ENCODE measurements around the gene SOX10. TPM values are rescaled to one million over a fixed set of nuclear protein-coding genes. Genes with fewer than 3 reads are reported as not detected.

The SOX10 gene
- total RNA-seq, 2 experiments from 2014 or later, result not detected

GRCh38 chr22:38005943-38006342, 21.6 kb upstream of the SOX10 start:
- ChIA-PET CTCF (interaction anchor here (1.5 kb wide), 1 partner anchor 46 kb away, joined by 4 read pairs; no protein-coding TSS in a partner anchor), POLR2A (no interaction called here)
- Mint-ChIP-seq H3K4me3 (no peak overlapping the region), H3K27ac (no peak overlapping the region), H3K27me3 (no peaks in the 10 kb centered on the region), H3K4me1 (peaks cover 11% of the 10 kb centered on the region), H3K36me3 (ENCODE audit: low read depth) (no peaks in the 10 kb centered on the region), H3K9me3 (no peaks in the 10 kb centered on the region)
- DNase-seq, result no peak

- CTCF ChIA-PET, result no interaction called here
- Mint-ChIP-seq H3K4me1 (peaks cover 1% of the 10 kb centered on the region), H3K36me3 (ENCODE audit: low read depth) (no peaks in the 10 kb centered on the region), H3K4me3 (no peak overlapping the region), H3K27me3 (no peaks in the 10 kb centered on the region), H3K9me3 (no peaks in the 10 kb centered on the region), H3K27ac (no peak overlapping the region)
- POLR2A ChIA-PET, result no interaction called here
- no peak for DNase-seq
These were observed 15.4 kb upstream of the SOX10 start for GRCh38 chr22:37999640-38000272.

DNA sequence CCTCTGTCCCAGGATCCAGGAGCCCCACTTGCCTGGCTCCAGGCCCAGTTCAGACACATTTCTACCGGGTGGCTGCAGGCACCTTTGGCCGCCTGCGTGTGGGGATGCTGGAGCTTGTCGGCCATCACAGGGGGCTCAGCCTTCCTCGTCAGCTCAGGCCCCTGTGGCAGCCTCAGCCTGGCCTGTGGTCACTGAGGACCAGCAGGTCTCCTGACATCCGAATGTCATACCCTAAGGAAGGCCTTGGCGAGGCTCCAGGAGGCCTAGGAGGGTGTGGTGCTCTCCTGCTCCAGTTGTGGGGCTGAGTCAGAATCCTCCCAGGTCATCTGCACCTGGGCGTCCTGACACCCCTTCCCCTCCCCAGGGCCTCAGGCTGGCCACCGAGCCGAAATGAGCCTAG, 14.9 kb upstream of the SOX10 start:
- CTCF ChIA-PET, result no interaction called here
- Mint-ChIP-seq H3K36me3 (ENCODE audit: low read depth) (no peaks in the 10 kb centered on the region), H3K4me3 (no peak overlapping the region), H3K27ac (no peak overlapping the region), H3K27me3 (no peaks in the 10 kb centered on the region), H3K4me1 (peaks cover 1% of the 10 kb centered on the region), H3K9me3 (no peaks in the 10 kb centered on the region)
- POLR2A ChIA-PET, result no interaction called here
- DNase-seq, result no peak

- ChIA-PET CTCF (no interaction called here), POLR2A (no interaction called here)
- peaks cover 1% of the 10 kb centered on the region for H3K4me1 Mint-ChIP-seq
- no peak overlapping the region for H3K4me3 Mint-ChIP-seq
- no peaks in the 10 kb centered on the region for H3K36me3 Mint-ChIP-seq (ENCODE audit: low read depth)
- no peak overlapping the region for H3K27ac Mint-ChIP-seq
- no peaks in the 10 kb centered on the region for H3K27me3 Mint-ChIP-seq
- H3K9me3 Mint-ChIP-seq, result no peaks in the 10 kb centered on the region
- DNase-seq, result no peak
These were observed 14.2 kb upstream of the SOX10 start for GRCh38 chr22:37998543-37998942.

GRCh38 chr22:37996515-37997246, 12.3 kb upstream of the SOX10 start:
- no peak overlapping the region for H3K27ac Mint-ChIP-seq
- CTCF ChIA-PET, result no interaction called here
- H3K4me3 Mint-ChIP-seq, result no peak overlapping the region
- no peaks in the 10 kb centered on the region for H3K36me3 Mint-ChIP-seq (ENCODE audit: low read depth)
- POLR2A ChIA-PET, result no interaction called here
- H3K27me3 Mint-ChIP-seq, result no peaks in the 10 kb centered on the region
- no peaks in the 10 kb centered on the region for H3K9me3 Mint-ChIP-seq
- H3K4me1 Mint-ChIP-seq, result peaks cover 1% of the 10 kb centered on the region
- no peak for DNase-seq

DNA sequence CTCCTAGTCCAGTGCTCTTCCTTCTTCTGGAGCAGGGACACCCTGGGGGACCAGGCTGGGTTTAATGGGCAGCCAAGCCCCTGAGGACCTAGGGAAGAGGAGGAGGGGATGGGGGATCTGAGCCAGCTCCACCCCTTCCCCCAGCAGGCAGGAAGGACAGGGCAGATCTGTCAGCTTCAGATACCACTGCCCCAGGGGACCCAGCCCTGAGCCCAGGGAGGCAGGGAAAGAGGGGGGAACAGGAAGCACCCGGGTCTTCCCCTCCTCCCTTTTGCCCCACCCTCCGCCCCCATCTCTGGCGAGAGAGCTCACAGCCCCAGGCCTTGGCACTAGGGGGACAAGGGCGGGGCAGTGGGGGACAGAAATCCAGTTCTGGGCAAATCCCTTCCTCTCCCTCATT, 11.7 kb upstream of the SOX10 start:
- H3K4me3 Mint-ChIP-seq, result no peak overlapping the region
- H3K27ac Mint-ChIP-seq, result no peak overlapping the region

GRCh38 chr22:37995460-37995859, 11.1 kb upstream of the SOX10 start:
- DNase-seq, result no peak
- Mint-ChIP-seq H3K4me1 (peaks cover 1% of the 10 kb centered on the region), H3K27me3 (no peaks in the 10 kb centered on the region), H3K36me3 (ENCODE audit: low read depth) (no peaks in the 10 kb centered on the region), H3K27ac (no peak overlapping the region), H3K4me3 (no peak overlapping the region), H3K9me3 (no peaks in the 10 kb centered on the region)
- ChIA-PET POLR2A (no interaction called here), CTCF (interaction anchor here (1.3 kb wide), 1 partner anchor 57 kb away, joined by 3 read pairs; no protein-coding TSS in a partner anchor)

More for the DNA sequence above, 11.7 kb upstream of the SOX10 start:
- no peak for DNase-seq
- POLR2A ChIA-PET, result no interaction called here
- Mint-ChIP-seq H3K27me3 (no peaks in the 10 kb centered on the region), H3K36me3 (ENCODE audit: low read depth) (no peaks in the 10 kb centered on the region), H3K9me3 (no peaks in the 10 kb centered on the region), H3K4me1 (peaks cover 1% of the 10 kb centered on the region)
- CTCF ChIA-PET, result no interaction called here

DNA sequence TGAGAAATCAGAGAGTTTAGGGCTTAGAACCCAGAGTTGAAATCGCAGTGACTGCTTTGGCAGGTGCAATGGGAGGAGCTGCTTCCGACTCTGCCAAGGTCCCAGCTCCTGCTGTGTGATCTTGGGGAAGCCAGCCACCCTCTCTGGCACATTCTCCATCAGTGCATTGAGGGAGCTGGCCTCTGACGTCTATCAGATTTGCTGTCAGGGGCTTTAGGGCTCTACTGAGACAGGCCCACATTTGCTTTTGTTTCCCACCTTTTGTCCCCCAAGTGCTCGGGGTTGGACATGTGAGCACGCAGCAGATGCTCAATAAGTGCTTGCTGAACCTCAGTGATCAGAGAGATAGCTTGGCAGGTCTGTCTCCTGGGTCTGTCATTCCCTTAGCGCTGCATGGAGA, 10.6 kb upstream of the SOX10 start:
- ChIA-PET POLR2A (no interaction called here), CTCF (interaction anchor here (1.3 kb wide), 1 partner anchor 57 kb away, joined by 3 read pairs; no protein-coding TSS in a partner anchor)
- Mint-ChIP-seq H3K4me3 (no peak overlapping the region), H3K9me3 (no peaks in the 10 kb centered on the region), H3K27ac (no peak overlapping the region), H3K27me3 (no peaks in the 10 kb centered on the region), H3K36me3 (ENCODE audit: low read depth) (no peaks in the 10 kb centered on the region), H3K4me1 (peaks cover 1% of the 10 kb centered on the region)
- no peak for DNase-seq

GRCh38 chr22:37994049-37994448, 9.7 kb upstream of the SOX10 start:
- DNase-seq, result no peak
- H3K27ac Mint-ChIP-seq, result no peak overlapping the region
- no peaks in the 10 kb centered on the region for H3K36me3 Mint-ChIP-seq (ENCODE audit: low read depth)
- peaks cover 1% of the 10 kb centered on the region for H3K4me1 Mint-ChIP-seq
- H3K4me3 Mint-ChIP-seq, result no peak overlapping the region
- ChIA-PET CTCF (interaction anchor here (1.3 kb wide), 1 partner anchor 58 kb away, joined by 3 read pairs; no protein-coding TSS in a partner anchor), POLR2A (no interaction called here)
- H3K9me3 Mint-ChIP-seq, result no peaks in the 10 kb centered on the region
- H3K27me3 Mint-ChIP-seq, result no peaks in the 10 kb centered on the region

GRCh38 chr22:37991731-37992442, 7.5 kb upstream of the SOX10 start:
- CTCF ChIA-PET, result interaction anchor here (1.7 kb wide), 1 partner anchor 174 kb away, joined by 6 read pairs; no protein-coding TSS in a partner anchor
- POLR2A ChIA-PET, result no interaction called here
- Mint-ChIP-seq H3K4me3 (no peak overlapping the region), H3K4me1 (peaks cover 1% of the 10 kb centered on the region), H3K27ac (no peak overlapping the region), H3K9me3 (no peaks in the 10 kb centered on the region), H3K36me3 (ENCODE audit: low read depth) (no peaks in the 10 kb centered on the region), H3K27me3 (no peaks in the 10 kb centered on the region)
- DNase-seq, result no peak

GRCh38 chr22:37990862-37991261, 6.5 kb upstream of the SOX10 start:
- H3K27me3 Mint-ChIP-seq, result no peaks in the 10 kb centered on the region
- no peaks in the 10 kb centered on the region for H3K4me1 Mint-ChIP-seq
- CTCF ChIA-PET, result interaction anchor here (0.6 kb wide), 1 partner anchor 20 kb away, joined by 4 read pairs; no protein-coding TSS in a partner anchor

GRCh38 chr22:37990301-37990700, 5.9 kb upstream of the SOX10 start:
- no peaks in the 10 kb centered on the region for H3K36me3 Mint-ChIP-seq (ENCODE audit: low read depth)
- ChIA-PET CTCF (interaction anchor here (0.6 kb wide), 1 partner anchor 20 kb away, joined by 4 read pairs; no protein-coding TSS in a partner anchor), POLR2A (no interaction called here)
- H3K27me3 Mint-ChIP-seq, result no peaks in the 10 kb centered on the region
- H3K4me1 Mint-ChIP-seq, result no peaks in the 10 kb centered on the region
- DNase-seq, result no peak
- H3K9me3 Mint-ChIP-seq, result no peaks in the 10 kb centered on the region
- no peak overlapping the region for H3K4me3 Mint-ChIP-seq
- no peak overlapping the region for H3K27ac Mint-ChIP-seq

More at GRCh38 chr22:37990862-37991261, 6.5 kb upstream of the SOX10 start:
- no peak for DNase-seq
- POLR2A ChIA-PET, result no interaction called here
- Mint-ChIP-seq H3K4me3 (no peak overlapping the region), H3K27ac (no peak overlapping the region), H3K36me3 (ENCODE audit: low read depth) (no peaks in the 10 kb centered on the region), H3K9me3 (no peaks in the 10 kb centered on the region)

Data from activated CD4-positive, alpha-beta memory T cell treated with anti-CD3 and anti-CD28 coated beads, Interleukin-2, amount 10 ng/mL, durations not matched to agents 7 days and 5 days (primary cell).